IPS DF 19.7 (cell line): ENCODE results near the gene PROC.

ENCODE experiments used
- DNase-seq: peaks from one replicate; pipeline ENCODE4 v3.0.0-alpha.2; 2013; ENCODE audit warnings: low read depth, low spot score

PROC gene

GRCh38 chr2:127418300-127419111, at the start of gene PROC:
Gene PROC (plus strand): TSS chr2:127418427. CDS start chr2:127419943, 1,516 bp downstream.
- DNase-seq = no peak

GRCh38 chr2:127370010-127370409, 48.2 kb upstream of the PROC start:
- no peak for DNase-seq

- DNase-seq = no peak
Observed at GRCh38 chr2:127371037-127371436, 47.2 kb upstream of the PROC start.

GRCh38 chr2:127373362-127374083, 44.7 kb upstream of the PROC start:
- DNase-seq = no peak

DNA sequence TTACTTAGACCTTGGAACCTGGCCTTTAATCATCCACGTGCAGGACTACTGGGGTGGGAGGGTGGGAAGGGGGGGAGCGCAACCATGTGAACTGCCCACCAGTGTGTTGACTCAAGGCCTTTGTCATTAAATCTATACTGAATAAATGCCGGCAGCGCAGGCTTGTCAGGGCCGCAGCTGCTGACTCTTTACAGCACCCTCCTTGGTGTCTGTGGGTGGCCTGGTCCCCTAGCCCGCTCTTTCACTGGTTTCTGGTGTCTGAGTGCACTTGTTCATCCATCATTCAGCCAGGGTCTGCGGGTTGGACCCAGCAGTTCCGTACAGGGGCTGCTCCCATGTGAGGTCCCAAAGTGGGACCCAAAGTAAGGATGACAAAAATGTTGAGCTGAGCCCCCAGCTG, 42.0 kb upstream of the PROC start:
- no peak for DNase-seq

- no peak for DNase-seq
Observed at GRCh38 chr2:127377262-127377661, 41.0 kb upstream of the PROC start.

DNA sequence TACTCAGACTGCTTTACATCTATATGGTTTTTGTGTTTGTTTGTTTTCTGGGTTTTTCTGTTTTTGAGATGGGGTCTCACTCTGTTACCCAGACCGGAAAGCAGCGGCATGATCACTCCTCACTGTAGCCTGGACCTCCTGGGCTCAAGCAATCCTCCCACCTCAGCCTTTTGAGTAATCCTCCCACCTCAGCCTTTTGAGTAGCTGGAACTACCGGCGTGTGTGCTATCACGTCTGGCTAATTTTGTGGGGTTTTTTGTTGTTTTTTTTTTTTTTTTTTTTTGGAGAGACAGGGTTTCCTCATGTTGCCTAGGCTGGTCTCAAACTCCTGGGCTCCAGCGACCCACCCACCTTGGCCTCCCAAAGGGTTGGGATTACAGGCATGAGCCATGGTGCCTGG, 39.5 kb upstream of the PROC start:
- no peak for DNase-seq

- DNase-seq = no peak
Observed at GRCh38 chr2:127379712-127380355, 38.4 kb upstream of the PROC start.

GRCh38 chr2:127381762-127382161, 36.5 kb upstream of the PROC start:
- DNase-seq = no peak

GRCh38 chr2:127382831-127383230, 35.4 kb upstream of the PROC start:
- DNase-seq = no peak

DNA sequence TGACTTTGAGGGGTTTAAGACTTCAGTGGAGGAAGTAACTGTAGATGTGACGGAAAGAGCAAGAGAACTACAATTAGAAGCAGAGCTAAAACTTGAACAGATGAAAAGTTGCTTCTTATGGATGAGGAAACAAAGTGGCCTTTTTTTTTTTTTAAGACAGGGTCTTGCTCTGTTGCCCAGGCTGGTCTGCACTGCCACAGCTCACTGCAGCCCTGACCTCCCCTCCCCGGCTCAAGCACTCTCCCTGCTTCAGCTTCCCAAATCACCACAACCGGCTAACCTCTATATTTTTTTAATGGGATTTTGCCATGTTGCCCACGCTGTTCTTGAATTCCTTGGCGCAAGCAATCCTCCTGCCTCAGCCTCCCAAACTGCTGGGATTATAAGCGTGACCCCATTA, 33.7 kb upstream of the PROC start:
- DNase-seq = no peak

- no peak for DNase-seq
Observed at GRCh38 chr2:127386246-127386645, 32.0 kb upstream of the PROC start.

GRCh38 chr2:127386764-127387654, 31.2 kb upstream of the PROC start:
- no peak for DNase-seq

DNA sequence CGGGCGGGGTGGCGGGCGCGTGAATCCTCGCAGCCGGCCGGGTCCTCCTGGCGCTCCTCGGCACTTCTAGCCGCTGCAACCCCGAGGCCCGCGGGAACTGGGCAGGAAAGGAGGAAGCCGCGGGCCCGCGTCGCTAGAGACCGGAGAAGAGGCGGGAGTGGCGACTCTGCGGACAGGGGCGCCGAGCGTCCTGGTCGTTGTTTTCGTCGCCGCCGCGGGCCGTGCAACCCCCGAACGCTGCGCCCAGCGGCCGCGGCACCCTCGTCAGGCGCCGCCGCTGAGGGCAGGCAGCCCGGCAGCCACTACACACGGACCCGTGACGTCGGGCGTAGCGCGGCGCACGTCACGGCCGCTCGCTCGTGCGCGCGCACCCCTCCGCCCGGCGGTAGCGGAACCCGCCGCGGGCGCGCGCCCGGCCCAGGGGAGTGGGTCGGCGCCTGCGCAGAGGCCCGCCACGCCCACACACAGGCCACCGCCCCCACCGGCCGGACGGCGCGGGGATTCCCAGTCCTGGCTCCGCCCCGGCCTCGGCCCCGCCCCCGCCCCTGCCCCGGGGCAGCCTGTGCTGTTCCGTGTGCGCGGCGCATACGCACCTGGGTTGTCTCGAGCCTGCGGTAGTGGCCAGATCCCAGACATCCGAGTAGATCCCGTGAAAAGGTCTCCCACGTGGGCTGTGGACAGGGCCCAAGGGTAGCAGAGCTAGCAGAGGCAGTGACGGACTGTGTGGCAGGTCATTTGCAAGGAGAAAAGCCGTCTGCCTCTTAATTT, 30.4 kb upstream of the PROC start, which contains the start of gene MAP3K2:
MAP3K2 (minus strand) TSS at position 321 of the 768 bp plus-strand sequence. CDS start 44,846 bp downstream, outside the sequence.
- peak; percentile 30 for DNase-seq

GRCh38 chr2:127388423-127389164, 29.6 kb upstream of the PROC start:
- DNase-seq = no peak

DNA sequence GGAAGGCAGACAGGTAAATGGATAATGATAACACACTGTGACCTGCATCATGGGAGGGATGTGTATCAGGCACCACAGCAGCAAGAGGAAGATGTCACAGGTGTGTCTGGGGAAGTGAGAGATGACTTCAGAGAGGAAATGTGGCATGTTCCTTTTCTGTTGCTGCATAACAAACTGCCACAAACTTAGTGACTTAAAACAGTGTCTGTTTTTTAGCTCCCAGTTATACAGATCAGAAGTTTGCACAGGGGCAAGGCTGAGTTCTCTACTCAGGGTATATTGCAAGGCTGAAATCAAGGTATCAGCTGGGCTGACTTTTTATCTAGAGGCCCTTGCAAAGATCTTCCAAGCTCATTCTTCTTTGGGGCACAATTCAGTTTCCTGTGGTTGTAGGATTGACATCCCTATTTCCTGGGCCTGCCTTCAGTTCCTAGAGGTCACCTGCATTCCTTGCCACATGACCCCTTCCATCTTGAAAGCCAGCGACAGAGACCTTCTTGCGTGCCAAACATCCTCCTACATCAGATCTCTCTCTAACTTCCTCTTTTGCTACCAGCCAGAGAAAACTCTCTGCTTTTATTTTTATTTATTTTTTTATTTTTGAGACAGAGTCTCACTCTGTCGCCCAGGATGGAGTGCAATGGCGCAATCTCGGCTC, 28.3 kb upstream of the PROC start:
- DNase-seq = no peak

GRCh38 chr2:127392133-127392827, 25.9 kb upstream of the PROC start:
- no peak for DNase-seq

DNA sequence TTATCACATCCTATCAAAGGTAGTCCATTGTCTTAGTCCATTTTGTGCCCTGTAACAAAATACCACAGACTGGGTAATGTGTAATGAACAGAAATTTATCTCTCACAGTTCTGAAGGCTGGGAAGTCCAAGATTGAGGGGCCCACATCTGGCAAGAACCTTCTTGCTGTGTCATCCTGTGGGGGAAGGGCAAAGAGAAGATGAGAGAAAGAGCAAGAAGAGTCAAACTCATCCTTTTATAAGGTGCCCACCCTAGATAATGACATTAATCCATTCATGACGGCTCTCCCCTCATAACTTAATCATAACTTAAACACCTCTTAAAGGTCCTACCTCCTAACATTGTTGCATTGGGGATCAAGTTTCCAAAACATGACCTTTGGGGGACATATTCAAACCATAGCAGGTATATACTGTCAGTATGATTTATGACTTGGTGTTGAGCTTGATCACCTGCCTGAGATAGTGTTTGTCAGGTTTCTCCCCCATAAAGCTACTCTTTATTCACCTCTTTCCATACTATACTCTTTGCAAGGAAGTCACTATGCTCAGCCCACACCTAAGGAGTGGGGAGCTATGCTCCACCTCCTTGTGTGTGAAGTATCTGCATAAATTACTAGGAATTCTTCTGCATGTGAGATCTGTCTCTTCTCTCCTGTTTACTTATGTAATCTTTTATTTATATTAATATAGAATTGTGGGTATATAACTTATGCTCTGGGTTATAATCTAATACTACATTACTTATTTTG, 25.2 kb upstream of the PROC start:
- no peak for DNase-seq
